Measurements from ENCODE around the gene UTP18.

- no peak for TF ChIP-seq TAF1 (IDR thresholded peaks at IDR 0.05; ENCODE audit: low read depth, low read length)
- no peak for TF ChIP-seq POLR2AphosphoS5 (IDR thresholded peaks at IDR 0.05; ENCODE audit: low read depth, low read length)
- no peak for TF ChIP-seq POLR2A (IDR thresholded peaks at IDR 0.05; ENCODE audit: low read depth, low read length)
These were observed 10.0 kb upstream of the UTP18 start for GRCh38 chr17:51250314-51250840.

Measured in GM12891 (cell line).